IMR-90 (cell line): ENCODE measurements around the gene SRGN. TPM values are rescaled to one million over a fixed set of nuclear protein-coding genes. Genes with fewer than 3 reads are reported as not detected.

Source experiments
- ATAC-seq: fragments of 200-7000 bp; cut with Tn5 transposase; 2 replicates; pipeline ENCODE4 v1.9.1; 2020; ENCODE audit warnings: low read depth, mild to moderate bottlenecking, moderate library complexity
- BruUV-seq: library from RNA; stranded (reverse); fragments of 400-500 nt; replicated peaks from 2 replicates; lab custom pipeline; 2021; lab: Mats Ljungman, UMichigan
- CTCF ChIA-PET: fragments of 300-600 bp; formaldehyde crosslinking; extraction: SDS; loops from one replicate; lab custom pipeline; 2021; ENCODE audit warnings: antibody characterized with exemption; lab: Yijun Ruan, JAX
- POLR2A ChIA-PET: fragments of 300-600 bp; sonication (Branson Sonifier 250); formaldehyde crosslinking; loops from one replicate; lab custom pipeline; 2022; ENCODE audit warnings: antibody characterized with exemption; ENCODE audit not compliant: unreplicated experiment; lab: Charles Lee
- DNase-seq: peaks from one replicate; pipeline ENCODE4 v3.0.0; 2013
- H2AFZ ChIP-seq: replicated peaks from 2 replicates; pipeline ENCODE3; 2013; ENCODE audit warnings: low read length, mild to moderate bottlenecking; ENCODE audit not compliant: poor library complexity
- H2AK5ac ChIP-seq: 2 replicates; pipeline ENCODE4 v1.6.1; 2013; ENCODE audit warnings: low read depth, low read length, inconsistent platforms
- H2AK9ac ChIP-seq: replicated peaks from 2 replicates; pipeline ENCODE3; 2013; ENCODE audit warnings: mild to moderate bottlenecking, low read depth, low read length, moderate library complexity; ENCODE audit not compliant: poor library complexity
- H2BK120ac ChIP-seq: 2 replicates; pipeline ENCODE4 v1.6.1; 2013; ENCODE audit warnings: low read depth, low read length, inconsistent platforms
- H2BK15ac ChIP-seq: 3 replicates; pipeline ENCODE4 v1.6.1; 2013; ENCODE audit warnings: low read depth, low read length, inconsistent platforms
- H2BK20ac ChIP-seq: 2 replicates; pipeline ENCODE4 v1.6.1; 2013; ENCODE audit warnings: low read depth, mild to moderate bottlenecking, inconsistent platforms, low read length, moderate library complexity
- H2BK5ac ChIP-seq: 2 replicates; pipeline ENCODE4 v1.6.1; 2013; ENCODE audit warnings: mild to moderate bottlenecking, low read depth, low read length, inconsistent platforms; ENCODE audit not compliant: poor library complexity, severe bottlenecking
- H3K14ac ChIP-seq: replicated peaks from 2 replicates; pipeline ENCODE4 v1.6.1; 2013; ENCODE audit warnings: low read depth, low read length, inconsistent platforms
- H3K18ac ChIP-seq: 2 replicates; pipeline ENCODE4 v1.6.1; 2013; ENCODE audit warnings: low read depth, low read length, control low read depth
- H3K23ac ChIP-seq: 2 replicates; pipeline ENCODE4 v1.6.1; 2013; ENCODE audit warnings: low read depth, low read length, inconsistent platforms
- H3K27ac ChIP-seq: 2 replicates; pipeline ENCODE4 v1.5.1; 2013; ENCODE audit warnings: mild to moderate bottlenecking, control low read depth, low read length; ENCODE audit not compliant: insufficient read depth
- H3K27me3 ChIP-seq: 2 replicates; pipeline ENCODE4 v1.6.1; 2013; ENCODE audit warnings: low read length; ENCODE audit not compliant: control insufficient read depth, insufficient read depth
- H3K36me3 ChIP-seq: 2 replicates; pipeline ENCODE4 v1.6.1; 2013; ENCODE audit warnings: low read length, mixed read lengths; ENCODE audit not compliant: control insufficient read depth, insufficient read depth
- H3K4ac ChIP-seq: 2 replicates; pipeline ENCODE4 v1.6.1; 2013; ENCODE audit warnings: low read depth, low read length, inconsistent platforms
- H3K4me1 ChIP-seq: 2 replicates; pipeline ENCODE4 v1.6.1; 2013; ENCODE audit warnings: low read length, mixed read lengths; ENCODE audit not compliant: control insufficient read depth, insufficient read depth
- H3K4me2 ChIP-seq: 2 replicates; pipeline ENCODE4 v1.6.1; 2013; ENCODE audit warnings: low read depth, mild to moderate bottlenecking, control low read depth, low read length, moderate library complexity
- H3K4me3 ChIP-seq: 2 replicates; pipeline ENCODE4 v1.5.1; 2013; ENCODE audit warnings: low read depth, mild to moderate bottlenecking, control low read depth, low read length, moderate library complexity; ENCODE audit not compliant: insufficient read depth
- H3K56ac ChIP-seq: 2 replicates; pipeline ENCODE4 v1.6.1; 2013; ENCODE audit warnings: low read length, inconsistent platforms; ENCODE audit not compliant: insufficient read depth; ENCODE audit errors: extremely low read depth
- H3K79me1 ChIP-seq, 2 experiments: 2 replicates each; pipeline ENCODE4 v1.6.1; 2013; ENCODE audit warnings: low read length in 2 of 2, inconsistent platforms in 1 of 2, low read depth in 1 of 2
- H3K9ac ChIP-seq: 2 replicates; pipeline ENCODE4 v1.6.1; 2013; ENCODE audit warnings: low read depth, low read length, control low read depth
- H3K9me1 ChIP-seq: 2 replicates; pipeline ENCODE4 v1.6.1; 2013; ENCODE audit warnings: low read length, inconsistent platforms; ENCODE audit not compliant: insufficient read depth
- H3K9me3 ChIP-seq: 2 replicates; pipeline ENCODE4 v1.6.1; 2013; ENCODE audit warnings: low read length; ENCODE audit not compliant: control insufficient read depth, insufficient read depth
- H4K20me1 ChIP-seq: 2 replicates; pipeline ENCODE4 v1.6.1; 2013; ENCODE audit warnings: low read length, inconsistent platforms; ENCODE audit not compliant: insufficient read depth
- H4K5ac ChIP-seq: 2 replicates; pipeline ENCODE4 v1.6.1; 2013; ENCODE audit warnings: mild to moderate bottlenecking, low read depth, low read length, control low read depth
- H4K8ac ChIP-seq, 2 experiments: 2 replicates each; pipeline ENCODE4 v1.6.1; 2013; ENCODE audit warnings: low read depth in 2 of 2, low read length in 2 of 2, control low read depth in 1 of 2, inconsistent platforms in 1 of 2
- H4K91ac ChIP-seq: 2 replicates; pipeline ENCODE4 v1.6.1; 2013; ENCODE audit warnings: low read depth, low read length, inconsistent platforms; ENCODE audit not compliant: insufficient read depth
- FOS ChIP-seq: fragments of 150-350 bp; IDR thresholded peaks from 2 replicates; pipeline ENCODE4 v1.6.1; 2016; ENCODE audit warnings: low read depth, low read length
- MAZ ChIP-seq: IDR thresholded peaks from 2 replicates; pipeline ENCODE4 v1.6.1; 2012; ENCODE audit warnings: low read depth, mild to moderate bottlenecking, low read length, improper control_type of control experiment, moderate library complexity, borderline replicate concordance
- MXI1 ChIP-seq: IDR thresholded peaks from 2 replicates; pipeline ENCODE4 v1.6.1; 2012; ENCODE audit warnings: low read depth, mild to moderate bottlenecking, low read length, moderate library complexity, borderline replicate concordance
- NFE2L2 ChIP-seq: fragments of 150-350 bp; IDR thresholded peaks from 2 replicates; pipeline ENCODE4 v1.6.1; 2016; ENCODE audit warnings: low read depth, mild to moderate bottlenecking, low read length
- RAD21 ChIP-seq: IDR thresholded peaks from 2 replicates; pipeline ENCODE4 v1.6.1; 2012; ENCODE audit warnings: low read length, improper control_type of control experiment
- RFX5 ChIP-seq: IDR thresholded peaks from 2 replicates; pipeline ENCODE4 v1.8.0; 2012; ENCODE audit warnings: low read depth, mild to moderate bottlenecking, low read length, moderate library complexity
- SMC3 ChIP-seq: fragments of 150-350 bp; IDR thresholded peaks from 2 replicates; pipeline ENCODE4 v1.6.1; 2016; ENCODE audit warnings: low read depth, mild to moderate bottlenecking, antibody characterized with exemption, low read length, moderate library complexity
- USF2 ChIP-seq: fragments of 150-350 bp; IDR thresholded peaks from 2 replicates; pipeline ENCODE4 v1.6.1; 2017; ENCODE audit warnings: mild to moderate bottlenecking, antibody characterized with exemption, low read length, low read depth
- WGBS, 2 experiments: methylation state at CpG; one replicate each; pipeline versions ENCODE4 v1.1.5 to v1.1.7; 2013; ENCODE audit warnings: missing lambda C conversion rate in 2 of 2; ENCODE audit not compliant: insufficient read length in 1 of 2; ENCODE audit errors: extremely low coverage in 2 of 2; 5-methylcytosine and 5-hydroxymethylcytosine counted together
- dilution Hi-C: fragments of 300-500 bp; cut with HindIII; formaldehyde crosslinking; loops from one replicate; pipeline ENCODE4 v1.14.3; 2018; ENCODE audit warnings: low sequenced_read_pairs; ENCODE audit not compliant: unreplicated experiment
- in situ Hi-C: fragments of 300-500 bp; cut with MboI; formaldehyde crosslinking; loops from 3 replicates; pipeline ENCODE4 v1.14.3; 2019; ENCODE audit warnings: low sequenced_read_pairs, inconsistent platforms, mixed read lengths
- intact Hi-C: fragments of 100-400 bp; cut with micrococcal nuclease; formaldehyde crosslinking; loops from 2 replicates; pipeline ENCODE4 v1.10.0; 2022
- polyA plus RNA-seq, 3 experiments: library from polyadenylated mRNA; depleted of rRNA; stranded (reverse); fragments of >200 nt; gene quantifications; 2 replicates each; pipeline ENCODE4 v1.2.3, GENCODE V29; 2012; ENCODE audit warnings: low replicate concordance in 1 of 3
- total RNA-seq: library from RNA; depleted of rRNA; stranded (reverse); fragments of >200 nt; gene quantifications from 2 replicates; pipeline ENCODE4 v1.2.3, GENCODE V29; 2012

Gene SRGN
- total and polyA plus RNA-seq, 2 of the 4 experiments (the other 2 are of a cell fraction), result 33.3 to 41.4 TPM

- no peak overlapping the region for H3K18ac ChIP-seq
- TF ChIP-seq SMC3 (no peak), NFE2L2 (no peak), MXI1 (no peak), MAZ (no peak), RFX5 (no peak), RAD21 (no peak), FOS (no peak), USF2 (no peak)
- H3K4me2 ChIP-seq, result no peak overlapping the region
- H2AK5ac ChIP-seq, result no peak overlapping the region
- H3K27ac ChIP-seq, result no peak overlapping the region
- BruUV-seq, result no TSS peak
- no peak for ATAC-seq
- ChIA-PET CTCF (no interaction called here), POLR2A (no interaction called here)
- no peak overlapping the region for H2AK9ac ChIP-seq
- H3K14ac ChIP-seq, result no peak overlapping the region
- no peak overlapping the region for H3K56ac ChIP-seq
- in situ Hi-C loops (no loop called here), intact Hi-C loops (no loop called here), dilution Hi-C loops (no loop called here)
- no peak overlapping the region for H2BK5ac ChIP-seq
- no peak overlapping the region for H2BK15ac ChIP-seq
- H4K8ac ChIP-seq, result no peak overlapping the region
- H4K91ac ChIP-seq, result no peak overlapping the region
- no peaks in the 10 kb centered on the region for H3K4me1 ChIP-seq
- no peak overlapping the region for H3K4ac ChIP-seq
- no peak overlapping the region for H4K5ac ChIP-seq
- no peaks in the 10 kb centered on the region for H4K20me1 ChIP-seq
- 100% methylated on average over 1 of the region's 4 CpGs; no CpG with 5 or more reads in 1 of the 2 experiments for WGBS, 2 experiments
- no peak overlapping the region for H3K23ac ChIP-seq
- no peak for DNase-seq
- H2AFZ ChIP-seq, result no peak overlapping the region
- H3K9me1 ChIP-seq, result no peaks in the 10 kb centered on the region; the same call in none of the 2 replicates
- H3K9me3 ChIP-seq, result no peaks in the 10 kb centered on the region
- H2BK120ac ChIP-seq, result no peak overlapping the region
- H3K4me3 ChIP-seq, result no peak overlapping the region
- H3K27me3 ChIP-seq, result no peaks in the 10 kb centered on the region
- no peaks in the 10 kb centered on the region for H3K36me3 ChIP-seq
- no peak overlapping the region for H2BK20ac ChIP-seq
- H3K9ac ChIP-seq, result no peak overlapping the region
- no peaks in the 10 kb centered on the region for H3K79me1 ChIP-seq
Measured at GRCh38 chr10:69074532-69074931, 13.4 kb upstream of the SRGN start.
